ENCODE measurements around the gene ANTXR2.

The ANTXR2 gene

DNA sequence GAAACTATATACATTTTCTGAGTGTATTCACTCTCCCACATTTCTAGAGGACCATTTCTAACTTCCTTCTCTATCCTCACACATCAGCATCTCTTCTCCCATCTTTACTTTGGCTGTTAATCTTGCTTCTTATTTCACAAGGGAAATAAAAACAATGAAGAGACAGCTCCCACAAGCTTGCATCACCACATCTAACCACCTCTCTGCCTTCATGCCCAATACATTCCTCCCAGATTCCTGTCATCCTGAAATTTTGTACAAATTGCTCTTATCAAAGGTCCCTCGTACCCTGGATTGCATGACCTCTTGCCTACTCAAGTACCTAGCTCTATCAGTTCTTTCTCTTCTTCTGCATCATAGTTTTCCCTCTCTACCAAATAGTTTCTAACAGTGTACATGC, 215.2 kb downstream of the ANTXR2 start:
- no peak for DNase-seq

DNA sequence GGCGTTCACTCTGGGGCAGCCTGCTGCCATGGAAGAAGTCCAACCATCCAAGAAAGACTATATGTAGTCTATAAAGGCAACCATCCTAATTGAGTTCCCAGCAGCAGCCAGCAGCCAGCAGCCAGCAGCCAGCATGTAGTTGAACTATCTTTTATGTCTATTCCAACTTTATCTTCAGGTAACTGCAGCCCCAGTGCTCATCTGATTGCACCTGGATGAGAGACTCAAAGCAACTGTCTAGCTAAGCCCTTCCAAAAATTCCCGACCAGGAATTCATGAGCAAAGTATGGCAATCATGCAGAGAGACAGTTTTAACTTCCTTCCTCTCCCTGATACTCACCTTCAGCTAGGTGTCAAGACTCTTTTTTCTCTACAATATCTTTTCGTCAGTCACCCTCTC, 216.8 kb downstream of the ANTXR2 start:
- no peak for DNase-seq

DNA sequence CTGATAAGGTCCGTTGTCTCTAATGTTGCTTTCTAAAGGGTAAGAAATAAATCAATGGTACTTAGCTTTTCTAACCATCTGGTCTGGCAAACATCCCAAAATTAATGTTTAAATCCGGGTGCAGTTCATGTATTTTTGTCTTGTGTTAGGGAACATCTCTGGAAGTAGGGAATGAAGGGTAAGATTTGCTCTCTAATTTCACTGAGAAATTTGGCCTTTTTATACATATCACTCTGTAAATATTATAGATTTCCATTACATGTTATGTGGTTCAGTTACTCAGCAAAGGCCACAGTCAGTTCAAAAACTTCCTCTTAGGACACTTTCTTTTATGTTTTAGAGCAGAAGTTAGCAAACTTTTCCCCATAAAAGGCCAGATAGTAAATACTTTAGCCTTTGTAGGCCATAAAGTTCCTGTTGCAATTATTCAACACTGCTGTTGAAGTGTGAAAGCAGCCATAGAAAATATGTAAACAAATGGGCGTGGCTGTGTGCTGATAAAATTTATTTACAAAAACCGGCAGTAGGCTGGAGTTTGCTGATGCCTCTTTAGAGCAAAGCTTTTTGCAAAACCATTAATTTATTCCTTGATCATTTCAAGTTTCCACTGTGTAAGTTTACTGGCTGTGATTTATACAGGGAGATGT, 218.1 kb downstream of the ANTXR2 start:
- no peak for DNase-seq

DNA sequence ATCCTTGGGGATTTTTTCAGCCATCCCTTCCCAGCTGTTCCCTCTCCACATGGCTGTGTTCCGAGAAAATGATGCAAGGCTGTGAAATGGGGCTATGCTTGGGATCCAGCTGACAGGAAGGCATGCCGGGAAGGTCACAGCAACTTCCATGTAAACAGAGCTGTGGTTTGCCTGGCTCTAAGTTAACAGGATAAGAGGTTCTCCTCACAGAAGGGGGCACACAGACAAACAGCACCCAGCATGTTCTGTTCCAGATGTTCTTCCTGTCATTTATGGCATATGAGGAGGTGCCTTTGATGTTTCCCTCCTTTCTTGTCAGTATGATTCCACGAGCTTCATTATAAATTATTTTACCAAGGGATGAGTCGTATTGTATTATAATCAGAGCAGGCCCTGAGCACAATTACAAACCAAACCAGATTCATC, 220.7 kb downstream of the ANTXR2 start:
- peak; percentile 86 for DNase-seq

DNA sequence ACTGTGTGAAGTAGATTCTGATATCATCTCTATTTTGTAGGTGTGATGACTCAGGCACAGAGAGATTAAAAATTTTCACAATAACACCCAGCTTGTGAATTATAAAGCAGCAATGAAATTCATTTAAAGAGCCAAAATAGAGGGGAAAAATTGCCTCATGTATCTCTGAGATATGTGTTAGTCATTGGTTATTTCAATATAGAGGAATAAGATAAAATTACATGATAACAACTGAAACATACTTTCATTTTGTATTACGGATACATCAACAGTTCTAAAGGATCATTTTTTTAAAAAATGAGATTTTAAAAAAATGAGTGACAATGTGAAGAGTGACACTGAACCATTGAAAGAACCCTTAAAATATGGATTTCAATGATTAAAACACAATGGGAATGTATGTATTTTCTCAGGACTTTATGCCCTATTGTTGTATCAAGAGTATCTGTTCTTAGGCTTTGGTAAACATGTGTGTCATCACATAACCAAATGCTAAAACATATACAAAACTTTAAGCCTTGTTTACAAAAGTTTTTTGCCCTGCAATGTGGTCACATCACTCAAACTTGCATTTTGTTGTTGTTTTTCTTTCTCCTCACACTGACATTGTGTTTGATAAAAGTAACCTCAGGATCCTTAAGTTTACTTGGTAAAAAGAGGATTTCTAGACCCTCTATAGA, 221.3 kb downstream of the ANTXR2 start:
- peak; percentile 39 for DNase-seq

Data from fibroblast of skin of back (primary cell).